Activated T-helper 9 cell treated with anti-CD3 and anti-CD28 coated beads, Interleukin-2, amount 50 U/mL, for 16 hours (primary cell): Measurements from ENCODE around the gene IQGAP1.
"Not testable (repeated sequence)": the region's sequence is repeated elsewhere in the genome, so short reads cannot be mapped to it uniquely, and the experiment has no call there.

Experiments
- DNase-seq: peaks from one replicate; pipeline ENCODE4 v3.0.0-alpha.2; 2020; ENCODE audit warnings: low read depth

IQGAP1 gene, protein sequence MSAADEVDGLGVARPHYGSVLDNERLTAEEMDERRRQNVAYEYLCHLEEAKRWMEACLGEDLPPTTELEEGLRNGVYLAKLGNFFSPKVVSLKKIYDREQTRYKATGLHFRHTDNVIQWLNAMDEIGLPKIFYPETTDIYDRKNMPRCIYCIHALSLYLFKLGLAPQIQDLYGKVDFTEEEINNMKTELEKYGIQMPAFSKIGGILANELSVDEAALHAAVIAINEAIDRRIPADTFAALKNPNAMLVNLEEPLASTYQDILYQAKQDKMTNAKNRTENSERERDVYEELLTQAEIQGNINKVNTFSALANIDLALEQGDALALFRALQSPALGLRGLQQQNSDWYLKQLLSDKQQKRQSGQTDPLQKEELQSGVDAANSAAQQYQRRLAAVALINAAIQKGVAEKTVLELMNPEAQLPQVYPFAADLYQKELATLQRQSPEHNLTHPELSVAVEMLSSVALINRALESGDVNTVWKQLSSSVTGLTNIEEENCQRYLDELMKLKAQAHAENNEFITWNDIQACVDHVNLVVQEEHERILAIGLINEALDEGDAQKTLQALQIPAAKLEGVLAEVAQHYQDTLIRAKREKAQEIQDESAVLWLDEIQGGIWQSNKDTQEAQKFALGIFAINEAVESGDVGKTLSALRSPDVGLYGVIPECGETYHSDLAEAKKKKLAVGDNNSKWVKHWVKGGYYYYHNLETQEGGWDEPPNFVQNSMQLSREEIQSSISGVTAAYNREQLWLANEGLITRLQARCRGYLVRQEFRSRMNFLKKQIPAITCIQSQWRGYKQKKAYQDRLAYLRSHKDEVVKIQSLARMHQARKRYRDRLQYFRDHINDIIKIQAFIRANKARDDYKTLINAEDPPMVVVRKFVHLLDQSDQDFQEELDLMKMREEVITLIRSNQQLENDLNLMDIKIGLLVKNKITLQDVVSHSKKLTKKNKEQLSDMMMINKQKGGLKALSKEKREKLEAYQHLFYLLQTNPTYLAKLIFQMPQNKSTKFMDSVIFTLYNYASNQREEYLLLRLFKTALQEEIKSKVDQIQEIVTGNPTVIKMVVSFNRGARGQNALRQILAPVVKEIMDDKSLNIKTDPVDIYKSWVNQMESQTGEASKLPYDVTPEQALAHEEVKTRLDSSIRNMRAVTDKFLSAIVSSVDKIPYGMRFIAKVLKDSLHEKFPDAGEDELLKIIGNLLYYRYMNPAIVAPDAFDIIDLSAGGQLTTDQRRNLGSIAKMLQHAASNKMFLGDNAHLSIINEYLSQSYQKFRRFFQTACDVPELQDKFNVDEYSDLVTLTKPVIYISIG (N-terminal part only)

DNA sequence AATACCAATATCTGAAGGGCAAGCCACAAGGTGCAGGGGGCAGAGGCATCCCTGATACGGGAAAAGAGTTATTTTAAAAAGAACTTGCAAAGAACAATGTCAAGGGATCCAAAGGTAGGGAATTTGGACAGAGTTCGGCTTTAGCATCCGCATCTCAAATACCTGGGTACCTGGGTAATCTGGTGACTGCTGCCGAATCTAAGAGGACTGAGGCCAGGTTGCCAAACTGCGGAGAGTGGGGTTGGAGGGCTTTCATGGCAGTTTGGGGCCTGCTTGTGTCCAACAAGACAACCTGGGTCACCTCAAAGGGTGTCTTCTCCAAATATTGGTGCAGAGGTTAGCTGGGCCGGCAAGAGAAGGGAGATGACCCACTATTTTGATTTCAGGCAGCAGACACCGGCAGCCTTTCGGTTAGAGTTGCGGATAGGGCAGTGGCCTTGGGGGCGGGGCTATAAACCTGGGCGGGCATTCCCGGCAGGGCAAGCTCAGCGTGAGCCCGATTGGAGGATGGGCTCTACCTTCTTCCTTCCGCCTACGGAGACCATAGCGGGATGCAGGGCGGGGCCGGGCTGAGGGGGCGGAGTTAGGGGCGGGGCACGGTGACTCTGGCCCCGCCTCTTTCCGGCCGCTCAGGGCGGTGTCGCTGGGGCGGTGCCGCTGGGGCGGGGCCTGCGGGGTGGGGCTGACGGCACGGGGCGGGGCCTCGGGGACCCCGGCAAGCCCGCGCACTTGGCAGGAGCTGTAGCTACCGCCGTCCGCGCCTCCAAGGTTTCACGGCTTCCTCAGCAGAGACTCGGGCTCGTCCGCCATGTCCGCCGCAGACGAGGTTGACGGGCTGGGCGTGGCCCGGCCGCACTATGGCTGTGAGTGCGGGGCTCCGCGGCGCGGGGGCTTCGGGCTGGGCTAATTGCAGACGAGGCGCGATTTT lies at the start of gene IQGAP1:
TSS of gene IQGAP1 (plus strand) at position 709 of the 928 bp plus-strand sequence. CDS start at position 809, 100 bp downstream.
- peak; percentile 94 for DNase-seq

DNA sequence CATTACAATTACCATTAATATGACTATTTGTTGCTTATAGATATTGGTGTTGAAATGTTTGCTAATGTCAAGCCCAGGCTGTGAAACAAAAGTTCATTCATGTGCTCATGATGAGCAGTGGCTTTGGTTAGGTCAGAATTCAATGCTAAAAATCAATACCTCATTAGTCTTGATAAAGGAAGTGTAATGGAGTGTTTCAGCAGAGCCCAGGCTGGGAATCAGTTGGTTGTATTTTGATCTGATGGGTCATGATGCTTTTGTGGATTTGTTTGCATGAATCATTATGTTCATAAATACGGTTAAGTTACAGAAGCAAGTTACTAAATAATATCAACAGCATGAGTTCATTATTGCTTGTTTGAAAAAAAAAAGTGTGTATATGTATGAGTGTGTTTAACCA lies 49.5 kb upstream of the IQGAP1 start:
- no peak for DNase-seq

DNA sequence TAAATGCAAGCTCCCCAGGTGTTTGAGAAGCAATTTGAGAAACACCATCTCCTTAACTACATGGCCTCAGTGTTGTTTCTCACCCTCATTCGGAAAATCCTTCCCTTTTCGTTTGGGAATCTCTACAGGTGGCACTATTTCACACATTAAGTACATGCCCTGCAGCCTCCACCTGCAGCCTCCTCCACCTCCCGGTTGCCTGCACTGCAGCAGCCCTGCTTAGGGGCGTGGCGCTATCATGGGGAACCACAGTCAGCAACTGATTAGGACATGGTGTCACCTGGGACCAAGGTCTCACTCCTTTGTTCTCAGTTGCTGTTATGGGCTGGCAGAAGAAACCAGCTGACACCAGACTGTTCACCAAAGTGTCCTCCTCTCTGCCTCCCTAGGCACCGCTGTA lies 47.7 kb upstream of the IQGAP1 start:
- DNase-seq = no peak

DNA sequence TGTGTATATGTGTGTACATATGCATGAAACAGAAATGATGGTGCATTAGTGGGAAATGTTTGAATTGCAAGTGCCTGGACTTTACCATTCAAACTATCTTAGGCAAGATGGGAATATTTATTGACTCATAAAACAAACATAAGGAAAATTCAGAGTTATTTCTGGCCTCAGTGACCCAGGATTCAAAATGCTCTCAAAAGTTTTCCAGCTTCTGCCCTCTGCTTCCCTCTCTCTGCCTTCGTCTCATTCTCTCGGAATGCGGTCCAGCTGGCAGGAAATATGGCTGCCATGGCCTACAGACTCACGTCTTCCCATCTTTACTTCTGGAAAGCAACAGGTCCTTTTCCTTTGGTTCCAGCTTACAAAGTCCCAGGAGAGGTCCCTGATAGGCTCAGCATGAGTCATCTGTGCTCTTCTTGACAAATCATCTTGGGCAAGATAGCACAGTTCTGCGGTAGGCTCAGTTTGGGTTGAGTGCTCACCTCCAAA lies 44.7 kb upstream of the IQGAP1 start:
- no peak for DNase-seq

DNA sequence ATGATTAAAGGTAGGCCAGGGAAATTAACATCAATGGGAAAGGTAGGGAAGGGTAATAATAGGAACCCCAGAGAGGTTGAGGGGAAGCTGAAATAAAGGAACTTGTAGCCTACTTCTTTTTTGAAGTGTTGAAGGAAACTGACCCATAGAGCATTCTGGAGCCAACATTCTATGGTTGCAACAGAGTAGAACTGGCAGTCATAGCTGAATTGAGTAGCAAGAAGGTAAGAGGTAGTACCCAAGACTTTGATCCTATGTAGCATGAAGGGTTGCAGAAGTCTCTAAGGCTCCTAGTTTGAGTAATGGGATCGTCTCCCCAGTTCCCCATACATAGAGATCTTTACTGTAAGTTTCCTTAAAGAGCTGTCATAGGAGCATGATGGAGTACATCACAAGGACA lies 43.4 kb upstream of the IQGAP1 start:
- DNase-seq = no peak

DNA sequence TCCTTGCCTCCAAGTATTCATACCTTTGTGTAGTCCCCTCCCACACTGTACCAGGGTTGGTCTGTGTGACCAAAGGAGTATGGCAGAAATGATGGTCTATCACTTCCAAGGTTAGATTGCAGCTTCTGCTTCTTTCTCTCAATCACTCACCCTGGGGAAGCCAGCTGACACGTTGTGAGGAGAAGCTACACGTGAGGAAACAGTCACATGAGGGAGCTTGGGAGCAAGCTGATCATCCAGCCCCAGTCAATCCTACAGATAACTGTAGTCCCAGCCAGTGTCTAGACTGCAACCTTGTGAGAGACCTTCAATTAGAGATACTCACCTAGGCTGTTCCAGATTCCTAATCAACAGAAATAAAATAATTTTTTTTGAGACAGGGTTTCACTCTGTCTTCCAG lies 42.2 kb upstream of the IQGAP1 start:
- DNase-seq = no peak

DNA sequence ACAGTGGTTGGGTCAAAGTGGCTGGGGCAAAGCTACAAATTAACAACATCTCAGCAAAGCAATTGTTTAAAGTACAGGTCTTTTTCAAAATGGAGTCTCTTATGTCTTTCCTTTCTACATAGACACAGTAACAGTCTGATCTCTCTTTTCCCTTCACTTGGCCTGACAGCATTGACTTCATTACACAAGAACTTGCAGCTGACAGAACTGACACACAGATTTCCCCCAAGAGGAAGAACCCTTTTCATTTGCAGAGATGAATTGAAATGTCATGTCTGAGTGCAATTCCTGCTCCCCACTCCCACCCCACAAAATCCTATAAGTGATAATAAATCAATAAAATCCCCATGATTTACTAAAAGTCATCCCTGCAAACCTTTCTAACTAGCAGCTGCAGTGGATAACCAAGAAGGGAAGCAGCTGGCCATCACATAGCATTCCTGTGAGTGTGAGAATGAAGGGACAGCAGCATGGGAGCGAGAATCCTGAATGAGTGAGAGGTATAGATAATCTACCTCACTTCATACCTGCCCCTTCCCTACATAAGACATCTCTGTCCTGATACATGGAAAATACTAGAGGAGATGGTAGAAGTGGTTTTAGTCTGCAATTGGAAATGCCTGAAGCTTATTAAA lies 40.5 kb upstream of the IQGAP1 start:
- not testable (repeated sequence) for DNase-seq

DNA sequence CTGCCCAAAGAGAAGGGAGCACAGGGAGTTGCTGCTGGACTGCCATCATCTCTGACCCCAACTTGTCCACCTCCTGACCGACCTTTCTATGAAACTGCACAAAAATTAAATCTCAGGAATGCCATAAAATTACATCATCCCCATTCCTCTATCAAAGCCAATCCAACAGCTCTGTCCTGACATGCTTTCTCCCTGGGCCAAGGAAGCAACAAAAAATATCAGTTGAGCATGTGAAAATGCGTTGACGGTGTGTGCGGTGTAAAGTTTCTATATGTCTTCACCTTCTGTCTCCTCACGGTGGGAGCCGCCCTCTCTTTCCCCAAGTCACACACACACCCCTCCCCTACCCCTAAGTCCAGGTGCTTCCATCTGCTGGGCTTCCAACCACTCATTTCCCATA lies 39.6 kb upstream of the IQGAP1 start:
- no peak for DNase-seq

DNA sequence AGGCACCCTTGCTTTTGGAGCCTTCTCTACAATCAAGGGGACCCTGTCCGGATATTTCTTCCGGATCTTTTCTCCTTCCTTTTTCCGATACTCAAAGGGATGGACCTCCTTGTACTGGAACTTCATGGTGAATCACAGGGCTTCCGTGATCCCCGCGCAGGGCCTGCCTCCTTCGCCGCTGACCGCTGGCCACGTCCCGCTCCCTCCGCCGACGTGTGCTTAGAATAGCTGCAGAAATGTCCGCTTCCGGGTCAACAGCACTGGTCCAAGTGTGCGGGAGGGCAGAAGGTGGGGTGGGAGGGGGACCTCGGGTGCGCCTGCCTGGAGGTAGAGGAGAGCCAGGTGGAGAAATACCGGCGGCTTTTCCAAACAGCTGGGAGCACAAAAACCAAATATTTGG lies 39.0 kb upstream of the IQGAP1 start:
- DNase-seq = no peak

DNA sequence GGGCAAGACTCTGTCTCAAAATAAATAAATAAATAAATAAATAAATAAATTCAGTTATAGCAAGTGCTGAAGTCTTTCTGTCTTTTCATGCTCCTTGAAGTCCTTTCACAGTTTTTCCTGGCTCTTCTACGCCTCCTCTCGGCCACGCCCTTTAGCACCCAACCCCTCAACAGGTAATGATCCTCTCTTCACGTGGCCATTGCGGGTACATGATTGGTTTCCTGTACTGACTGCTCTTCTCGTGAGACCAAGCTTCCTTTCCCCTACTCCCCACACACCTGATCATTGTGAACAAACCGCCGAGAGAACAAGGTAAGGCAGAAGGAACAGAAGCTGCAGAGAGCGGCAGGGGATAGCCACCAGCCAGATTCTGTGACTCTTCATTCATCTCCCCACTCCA lies 38.2 kb upstream of the IQGAP1 start:
- DNase-seq = no peak

DNA sequence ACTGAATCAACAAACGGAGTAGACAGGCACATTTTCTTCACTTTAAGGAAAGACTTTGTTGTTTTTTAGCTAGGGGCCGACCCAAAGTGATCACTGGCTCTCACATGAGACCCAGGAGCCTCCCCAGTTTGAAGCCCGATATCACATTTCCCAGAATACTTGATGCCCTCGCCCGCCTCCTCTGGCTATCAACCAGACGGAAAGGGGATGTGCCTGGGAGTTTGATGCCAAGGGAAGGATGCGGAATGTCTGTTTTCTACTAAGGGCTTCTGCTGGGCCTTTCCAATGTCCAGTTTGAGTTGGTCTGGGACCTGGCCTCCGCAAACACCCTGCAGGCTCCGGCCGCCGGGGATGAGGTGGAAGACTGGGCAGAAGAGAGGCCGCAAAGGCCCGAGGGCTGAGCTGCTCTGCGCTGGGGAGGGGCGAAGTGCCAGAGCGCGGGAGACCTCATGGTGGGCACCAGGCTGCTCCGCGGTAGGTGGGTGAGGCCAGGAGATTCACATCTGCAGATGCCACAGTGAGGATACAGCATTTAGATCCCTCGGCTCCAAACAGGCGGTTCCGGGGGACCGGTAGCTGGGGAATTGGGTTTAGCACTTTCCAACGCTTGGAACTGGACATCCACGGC lies 36.4 kb upstream of the IQGAP1 start:
- DNase-seq = no peak

DNA sequence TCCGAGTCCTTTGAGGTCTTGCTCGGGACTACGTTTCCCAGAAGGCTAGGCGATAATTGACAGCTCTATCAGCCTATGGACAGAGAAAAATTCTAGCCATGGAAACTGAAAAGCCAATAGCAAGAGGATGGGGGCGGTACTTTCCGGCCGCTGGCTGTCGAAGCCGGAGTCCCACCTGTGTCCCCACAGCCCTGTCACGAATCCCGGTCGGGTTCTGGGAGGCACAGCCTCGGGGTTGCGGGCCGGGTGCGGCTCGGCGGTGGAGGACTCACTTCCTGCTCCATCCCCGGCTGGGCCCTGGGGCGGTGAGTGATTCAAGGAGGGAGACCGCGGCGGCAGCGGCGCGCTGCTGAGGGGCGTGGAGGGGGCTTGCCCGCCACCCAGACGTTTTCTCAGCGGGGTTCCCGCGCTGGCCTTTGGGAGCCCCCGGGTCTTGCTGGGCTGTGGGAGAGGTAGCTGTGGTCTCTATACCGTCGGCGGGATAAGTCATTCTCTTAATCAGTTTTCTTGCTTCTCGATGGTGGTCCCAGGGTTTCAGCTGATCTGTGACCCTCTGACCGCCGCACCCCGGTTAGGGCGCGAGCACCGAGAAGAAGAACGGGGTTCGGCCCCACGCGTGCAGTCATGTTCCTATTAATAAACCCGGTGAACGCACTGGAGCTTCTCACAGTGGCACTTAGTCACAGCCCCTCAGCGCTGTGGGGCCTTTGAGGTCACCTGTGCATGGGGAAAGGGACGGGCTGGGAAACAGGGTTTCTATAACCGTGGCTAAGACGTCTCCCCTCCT lies 35.7 kb upstream of the IQGAP1 start, which contains the start of gene ZNF774:
TSS of gene ZNF774 (plus strand) at position 178 of the 787 bp plus-strand sequence. CDS start 2,377 bp downstream, outside the sequence.
- DNase-seq = peak; percentile 79

DNA sequence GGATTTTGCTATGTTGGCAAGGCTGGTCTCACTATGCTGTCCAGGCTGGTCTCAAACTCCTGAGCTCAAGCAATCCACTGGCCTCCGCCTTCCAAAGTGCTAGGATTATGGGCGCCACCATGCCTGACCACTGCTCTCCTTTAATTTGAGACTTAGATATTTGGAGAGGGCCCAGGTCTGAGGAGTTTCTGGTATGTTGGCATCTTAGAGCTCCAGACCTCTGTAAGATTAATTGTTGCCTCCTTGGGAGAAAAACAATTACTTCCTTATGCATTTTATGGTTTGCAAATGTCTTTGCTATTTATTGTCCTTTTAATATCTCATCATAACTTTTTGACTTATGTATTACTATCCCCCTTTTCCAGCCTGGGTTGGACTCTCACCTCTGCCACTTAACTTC lies 33.1 kb upstream of the IQGAP1 start:
- no peak for DNase-seq

DNA sequence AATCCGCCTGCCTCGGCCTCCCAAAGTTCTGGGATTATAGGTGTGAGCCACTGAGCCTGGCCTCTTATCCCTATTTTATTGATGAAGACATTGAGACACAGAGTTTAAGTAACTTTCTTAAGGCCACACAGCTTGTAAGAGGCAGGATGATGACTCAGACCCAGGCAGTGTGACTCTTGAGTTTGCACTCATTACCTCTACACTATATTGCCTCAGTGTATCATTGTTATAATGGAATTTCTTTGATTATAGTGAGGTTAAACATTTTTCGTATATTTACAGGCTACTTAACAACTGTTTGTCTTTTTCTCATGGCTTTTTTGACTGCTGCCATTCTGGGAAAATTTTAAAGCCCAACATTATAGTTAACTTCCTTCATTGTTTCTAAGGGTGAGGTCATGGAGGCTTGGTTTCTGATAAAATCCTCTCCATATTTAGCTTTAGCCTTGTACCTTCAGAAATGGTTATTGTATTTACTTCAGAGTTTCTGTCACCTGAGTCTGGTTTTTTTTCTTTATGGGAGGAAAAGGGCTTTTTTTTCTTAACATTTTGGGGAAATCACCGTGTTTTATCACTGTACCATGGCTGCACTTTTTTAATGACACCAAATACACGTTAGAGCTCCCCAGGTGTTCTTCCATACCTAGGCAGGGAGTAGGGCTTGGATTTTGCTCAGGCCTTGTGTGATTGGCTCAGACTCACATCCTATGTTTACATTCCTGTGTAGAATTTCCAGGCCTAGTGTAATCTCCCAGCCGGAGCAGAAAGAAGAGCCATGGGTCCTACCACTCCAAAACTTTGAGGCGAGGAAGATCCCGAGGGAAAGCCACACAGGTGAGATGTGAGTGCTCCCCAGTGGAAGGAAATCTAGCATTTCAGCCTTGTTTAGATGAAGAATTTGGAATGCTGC lies 29.7 kb upstream of the IQGAP1 start:
- no peak for DNase-seq

DNA sequence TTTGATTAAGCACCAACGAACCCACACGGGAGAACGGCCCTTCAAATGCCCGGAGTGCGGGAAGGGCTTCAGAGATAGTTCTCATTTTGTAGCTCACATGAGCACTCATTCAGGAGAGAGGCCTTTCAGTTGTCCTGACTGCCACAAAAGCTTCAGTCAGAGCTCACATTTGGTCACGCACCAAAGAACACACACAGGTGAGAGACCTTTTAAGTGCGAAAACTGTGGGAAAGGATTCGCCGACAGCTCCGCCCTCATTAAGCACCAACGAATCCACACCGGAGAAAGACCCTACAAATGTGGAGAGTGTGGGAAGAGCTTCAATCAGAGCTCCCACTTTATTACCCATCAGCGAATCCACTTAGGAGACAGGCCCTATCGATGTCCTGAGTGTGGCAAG lies 27.3 kb upstream of the IQGAP1 start:
- DNase-seq = no peak

DNA sequence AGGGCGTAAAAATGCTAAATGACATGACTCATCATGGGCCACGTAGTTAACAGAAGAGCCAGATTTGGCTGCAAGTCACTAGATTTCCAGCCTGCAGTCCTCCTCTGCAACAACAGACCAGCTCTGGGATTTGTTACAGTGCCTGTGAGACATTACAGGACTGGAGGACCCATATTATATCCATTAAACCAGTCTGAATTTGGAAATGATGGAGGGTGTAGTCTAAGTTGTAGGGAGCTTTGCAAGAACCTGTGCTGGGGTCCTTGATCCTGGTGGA lies 25.2 kb upstream of the IQGAP1 start:
- no peak for DNase-seq

DNA sequence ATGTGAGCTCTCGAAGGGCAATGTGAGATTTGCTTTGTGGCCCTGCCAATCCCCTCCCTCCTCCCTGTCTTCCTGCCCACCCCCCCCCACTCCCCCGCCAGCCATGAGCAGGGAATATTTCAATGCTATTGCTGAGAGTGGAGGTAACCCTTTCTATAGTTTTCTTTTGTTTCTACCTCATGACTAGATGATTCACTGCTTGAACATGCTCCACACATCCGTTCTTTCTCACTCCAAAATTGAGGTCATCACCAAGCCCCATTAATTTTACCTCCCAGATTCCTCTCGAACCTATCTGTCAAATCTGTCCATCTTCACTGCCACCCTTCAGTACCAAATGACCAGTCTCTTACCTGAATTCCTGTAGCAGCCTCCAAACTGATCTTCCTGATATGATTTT lies 23.8 kb upstream of the IQGAP1 start:
- no peak for DNase-seq

DNA sequence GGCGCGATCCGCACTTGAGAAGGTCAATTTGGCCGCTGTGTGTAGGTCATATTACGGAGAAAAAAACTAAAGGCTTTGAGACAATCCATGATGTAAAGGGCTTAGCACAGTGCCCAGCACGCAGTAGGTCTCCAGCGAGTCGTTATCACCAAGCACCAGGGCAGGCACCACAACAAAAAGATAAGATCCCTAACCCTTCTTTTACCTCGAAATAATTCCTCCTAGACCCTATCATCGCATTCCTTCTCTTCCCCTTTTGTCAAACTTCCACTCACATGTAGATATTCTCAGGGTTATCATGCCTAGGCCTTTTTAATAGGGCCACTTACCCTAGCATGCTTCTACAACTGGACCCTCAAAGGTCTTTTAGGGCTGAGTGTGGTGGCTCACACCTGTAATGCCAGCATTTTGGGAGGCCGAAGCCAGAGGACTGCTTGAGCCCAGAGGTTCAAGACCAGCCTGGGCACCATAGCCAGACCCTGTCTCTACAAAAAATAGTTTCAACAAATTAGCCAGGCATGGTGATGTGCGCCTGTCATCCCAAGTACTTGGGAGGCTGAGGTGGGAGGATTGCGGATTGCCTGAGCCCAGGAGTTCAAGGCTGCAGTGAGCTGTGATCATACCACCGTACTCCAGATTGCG lies 22.5 kb upstream of the IQGAP1 start:
- DNase-seq = no peak
